GOT3 (cell line): ENCODE measurements around the gene PLA2G4C.
"Not testable (repeated sequence)": the region's sequence is repeated elsewhere in the genome, so short reads cannot be mapped to it uniquely, and the experiment has no call there.

Source experiments
- DNase-seq: peaks from one replicate; lab custom pipeline; 2025; ENCODE audit warnings: mixed read lengths; lab: John Stamatoyannopoulos, UW

Gene PLA2G4C

GRCh38 chr19:48111280-48111679, 663 bp upstream of the PLA2G4C start:
- no peak for DNase-seq

- no peak for DNase-seq
Observed at GRCh38 chr19:48108997-48109782, 1.4 kb downstream of the PLA2G4C start.

GRCh38 chr19:48103922-48104321, 6.7 kb downstream of the PLA2G4C start:
- no peak for DNase-seq

DNA sequence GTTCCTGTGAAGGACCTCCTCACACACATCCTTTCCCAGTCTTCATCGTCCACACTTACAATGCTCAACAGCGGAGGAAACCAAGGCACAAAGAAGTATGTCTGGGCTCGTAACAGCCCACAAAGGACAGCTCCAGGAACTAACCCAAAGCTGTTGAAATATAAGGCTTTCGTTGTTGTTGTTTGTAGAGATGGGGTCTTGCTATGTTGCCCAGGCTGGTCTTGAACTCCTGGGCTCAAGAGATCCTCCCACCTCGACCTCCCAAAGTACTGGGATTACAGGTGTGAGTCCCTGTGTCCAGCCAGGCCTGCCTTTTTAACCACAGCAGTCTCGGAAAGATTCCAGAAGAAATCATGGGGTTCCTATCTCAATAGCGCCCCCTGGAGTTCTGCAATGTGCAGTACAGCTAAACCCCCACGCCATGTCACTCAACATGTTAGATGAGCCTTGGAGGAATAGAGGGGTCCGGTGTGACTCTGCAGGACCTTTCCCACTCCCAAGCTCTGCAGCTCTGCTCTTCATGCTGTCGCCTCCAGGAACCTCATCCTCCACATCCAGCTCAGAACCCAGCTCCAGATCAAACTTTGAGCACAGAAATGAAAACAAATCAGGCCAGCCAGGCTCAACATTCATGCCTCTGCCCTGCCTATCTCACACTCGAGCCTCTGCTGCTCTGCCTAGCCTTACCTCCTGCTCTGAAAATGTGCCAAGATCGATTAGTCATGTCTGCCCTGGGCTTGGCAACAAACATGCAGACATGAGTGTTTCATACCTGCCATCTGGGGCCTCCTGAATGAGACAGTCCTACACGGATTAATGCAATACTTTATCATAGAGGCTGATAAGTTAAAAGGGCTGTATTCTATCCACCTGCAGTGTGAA, 7.5 kb downstream of the PLA2G4C start:
- no peak for DNase-seq

GRCh38 chr19:48095612-48096175, 14.9 kb downstream of the PLA2G4C start:
- no peak for DNase-seq

- no peak for DNase-seq
Observed at GRCh38 chr19:48094855-48095203, 15.8 kb downstream of the PLA2G4C start.

GRCh38 chr19:48094129-48094854, 16.3 kb downstream of the PLA2G4C start:
- no peak for DNase-seq

GRCh38 chr19:48091111-48091718, 19.4 kb downstream of the PLA2G4C start:
- peak; percentile 46 for DNase-seq

DNA sequence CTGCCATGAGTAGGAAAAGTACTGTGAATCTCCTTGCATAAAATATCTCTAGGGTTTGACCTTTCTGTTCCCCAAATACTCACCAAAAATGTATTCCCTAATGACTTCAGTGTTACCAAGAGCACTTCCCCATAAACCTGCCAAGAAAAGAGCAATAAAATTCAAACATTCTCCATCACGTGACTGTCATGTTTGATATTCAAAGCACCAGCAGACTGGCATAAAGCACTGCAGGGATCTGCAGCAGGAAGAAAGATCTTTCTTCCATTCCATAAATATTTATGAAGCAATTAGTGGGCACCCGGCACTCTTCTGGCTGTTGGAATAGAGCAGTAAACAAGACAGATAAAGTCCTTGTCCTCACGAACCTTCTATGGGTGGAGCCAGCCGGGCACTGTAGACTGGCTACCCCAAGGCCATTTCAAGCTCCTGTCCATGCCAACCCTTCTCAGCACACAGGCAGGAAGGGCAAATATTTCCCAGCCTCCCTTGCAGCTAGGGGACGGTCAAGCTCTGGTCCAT, 20.3 kb downstream of the PLA2G4C start:
- no peak for DNase-seq

- not testable (repeated sequence) for DNase-seq
Observed at GRCh38 chr19:48088991-48089390, 21.6 kb downstream of the PLA2G4C start.

DNA sequence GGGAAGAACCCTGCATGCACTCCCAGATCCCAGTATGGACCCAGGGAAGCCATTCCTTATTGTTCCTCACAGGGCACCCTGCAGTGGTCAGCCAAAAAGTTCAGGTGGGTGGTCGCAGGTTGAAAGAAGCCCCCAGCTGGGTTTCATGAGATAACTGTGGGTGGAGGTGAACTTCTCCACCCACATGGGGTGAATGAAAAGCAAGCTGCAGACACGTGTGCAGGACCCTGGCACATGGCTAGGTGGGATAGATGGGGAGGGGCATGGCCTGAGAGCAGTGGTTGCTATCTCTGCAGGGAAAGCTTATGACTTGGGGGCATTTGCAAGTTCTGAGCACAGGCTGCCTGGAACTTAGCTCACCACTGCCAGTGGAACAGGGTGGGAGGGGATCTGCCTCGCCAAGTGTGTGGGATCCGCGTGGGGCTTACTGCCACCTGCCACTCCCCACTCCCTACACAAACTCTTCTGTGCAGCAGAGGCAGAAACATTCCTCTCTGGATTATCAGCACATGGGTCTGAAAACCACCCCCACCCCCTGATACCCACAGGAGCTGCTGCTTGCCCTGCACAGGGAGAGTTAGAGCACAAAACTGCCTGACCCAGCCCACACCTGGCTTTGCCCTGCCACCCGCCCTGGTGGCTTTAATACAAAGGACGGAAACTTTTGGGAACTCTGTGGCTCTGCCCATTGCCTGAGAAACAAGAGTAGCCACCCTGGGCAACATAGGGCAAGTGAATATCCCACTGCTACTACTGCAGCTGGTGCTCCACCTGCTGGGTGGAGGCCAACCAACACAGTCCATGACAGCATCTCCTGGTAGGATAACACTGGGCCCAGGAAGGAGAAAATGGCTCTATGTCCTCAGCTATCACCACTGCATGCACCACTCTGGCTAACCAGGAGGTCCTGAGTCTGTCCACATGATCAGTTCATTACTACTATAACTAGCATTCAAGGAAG, 24.4 kb downstream of the PLA2G4C start:
- DNase-seq, result no peak

- no peak for DNase-seq
Observed at GRCh38 chr19:48085076-48085475, 25.5 kb downstream of the PLA2G4C start.

- DNase-seq, result no peak
Observed at GRCh38 chr19:48081106-48081505, 29.5 kb downstream of the PLA2G4C start.

DNA sequence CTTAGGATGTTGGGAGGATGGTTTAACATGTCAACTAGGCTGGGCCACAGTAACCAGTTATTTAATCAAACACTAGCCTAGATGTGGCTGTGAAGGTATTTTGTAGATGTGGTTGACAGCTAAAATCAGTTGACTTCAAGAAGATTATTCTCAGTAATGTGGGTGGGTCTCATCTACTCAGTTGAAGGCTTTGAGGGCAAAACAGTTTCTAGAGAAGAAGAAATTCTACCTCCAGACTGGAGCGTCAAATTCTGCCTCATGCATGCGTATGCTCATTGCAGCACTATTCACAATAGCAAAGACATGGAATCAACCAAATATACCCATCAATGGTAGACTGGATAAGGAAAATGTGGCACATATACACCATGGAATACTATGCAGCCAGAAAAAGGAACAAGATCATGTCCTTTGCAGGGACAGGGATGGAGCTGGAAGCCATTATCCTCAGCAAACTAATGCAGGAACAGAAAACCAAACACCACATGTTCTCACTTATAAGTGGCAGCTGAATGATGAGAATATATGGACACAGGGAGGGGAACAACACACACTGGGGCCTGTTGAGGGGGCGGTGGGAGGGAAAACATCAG, 40.3 kb downstream of the PLA2G4C start:
- not testable (repeated sequence) for DNase-seq

DNA sequence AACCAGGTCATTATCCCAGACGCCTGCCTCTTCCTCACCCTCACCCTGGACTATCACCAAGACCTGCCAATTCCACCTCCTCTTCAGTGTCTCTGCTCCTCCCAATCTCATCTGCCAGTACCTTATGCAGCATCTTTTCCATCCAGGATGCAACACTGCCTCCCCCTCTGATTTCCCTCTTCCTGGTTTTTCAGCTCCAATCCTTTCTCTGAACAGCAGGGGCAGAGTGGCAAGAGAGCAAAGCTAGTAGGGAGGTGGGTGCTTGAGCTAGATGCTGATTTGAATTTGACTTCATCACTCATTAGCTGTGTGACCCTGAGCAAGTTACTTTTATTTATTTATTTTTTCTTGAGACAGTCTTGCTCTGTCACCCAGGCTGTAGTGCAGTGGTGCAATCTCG, 41.2 kb downstream of the PLA2G4C start:
- no peak for DNase-seq

- DNase-seq, result no peak
Observed at GRCh38 chr19:48064509-48064908, 46.1 kb downstream of the PLA2G4C start.

- DNase-seq, result no peak
Observed at GRCh38 chr19:48061401-48062344, 48.9 kb downstream of the PLA2G4C start.

DNA sequence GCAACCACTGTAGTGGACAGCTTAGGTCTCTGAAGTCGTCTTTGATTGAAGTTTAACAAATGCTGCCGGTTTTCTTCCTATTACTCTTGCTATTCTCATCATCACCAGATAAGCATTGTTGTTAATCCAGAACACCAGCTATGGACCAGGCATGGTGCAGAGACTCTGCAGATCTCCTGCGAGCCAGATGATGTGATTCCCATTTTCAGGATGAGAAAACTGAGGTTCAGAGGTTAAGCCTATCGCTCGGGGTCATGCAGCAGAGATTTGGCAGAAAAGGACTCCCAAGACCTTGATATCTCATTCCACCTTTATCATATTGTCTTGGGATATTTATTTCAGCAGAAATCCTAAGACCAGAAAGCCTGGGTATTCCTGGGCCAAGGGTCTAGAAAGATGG, 50.2 kb downstream of the PLA2G4C start:
- no peak for DNase-seq

DNA sequence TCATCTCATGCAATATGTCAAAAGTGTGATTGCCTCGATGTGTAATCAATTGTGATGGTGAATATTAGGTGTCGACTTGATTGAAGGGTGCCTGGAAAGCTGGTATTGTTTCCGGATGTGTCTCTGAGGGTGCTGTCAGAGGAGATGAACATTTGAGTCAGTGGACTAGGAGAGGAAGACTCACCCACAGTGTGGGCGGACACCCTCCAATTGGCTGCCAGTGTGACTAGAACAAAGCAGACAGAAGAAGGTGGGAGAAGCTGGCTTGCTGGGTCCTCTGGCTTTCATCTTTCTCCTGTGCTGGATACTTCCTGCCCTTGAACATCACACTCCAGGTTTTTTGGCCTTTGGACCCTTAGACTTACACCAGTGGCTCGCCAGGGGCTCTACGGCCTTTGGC, 51.3 kb downstream of the PLA2G4C start:
- DNase-seq, result no peak
